Measurements from ENCODE around the gene DDC. TPM values are rescaled to one million over a fixed set of nuclear protein-coding genes. Genes with fewer than 3 reads are reported as not detected.
"Not testable (repeated sequence)": the region's sequence is repeated elsewhere in the genome, so short reads cannot be mapped to it uniquely, and the experiment has no call there.

The DDC gene
- total RNA-seq, 1 donor from 2014 or later: 1.4 TPM

DNA sequence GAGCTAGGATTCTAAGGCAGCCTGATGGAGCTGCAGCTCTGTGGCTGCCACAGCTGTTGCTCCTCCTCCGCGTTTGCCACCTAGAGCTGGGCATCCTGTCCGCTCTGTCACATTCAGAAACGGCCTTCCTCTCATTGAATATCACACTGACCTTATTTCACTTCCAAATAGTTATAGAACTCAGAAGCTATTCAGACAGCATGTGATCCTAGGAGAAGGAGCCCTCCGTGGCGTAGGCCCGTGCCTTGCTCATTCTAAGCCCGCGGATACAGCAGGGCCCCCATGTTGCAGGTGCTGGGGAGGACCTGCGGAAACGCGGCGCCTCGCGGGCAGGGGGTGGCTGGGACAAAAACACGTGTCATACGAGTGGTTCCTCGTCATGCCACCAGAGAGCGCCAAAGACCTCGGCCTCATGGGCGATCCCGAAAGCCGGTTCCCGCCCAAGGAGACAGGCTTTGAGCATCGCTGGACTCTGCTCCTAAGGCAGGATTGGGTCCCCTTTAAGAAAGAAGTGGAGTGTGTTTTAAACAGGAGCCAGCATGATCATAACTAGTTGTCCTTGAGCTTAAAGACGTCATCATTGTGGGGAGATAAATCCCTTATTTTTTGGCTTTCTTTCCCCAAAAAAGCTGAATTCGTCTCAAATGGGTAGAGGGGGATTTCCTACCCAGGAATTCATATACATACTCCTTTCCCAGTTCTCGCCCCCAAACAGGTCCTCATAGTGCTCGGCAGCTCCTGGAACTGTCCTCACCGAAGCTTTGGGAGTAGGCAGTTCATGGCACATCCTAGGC is 97.2 kb downstream of the DDC start:
- H3K4me3 ChIP-seq (ENCODE audit: low read depth, low read length): peak overlapping the region; percentile 18
- no peak for DNase-seq (ENCODE audit: low read depth)
- TF ChIP-seq, protein P1, sequence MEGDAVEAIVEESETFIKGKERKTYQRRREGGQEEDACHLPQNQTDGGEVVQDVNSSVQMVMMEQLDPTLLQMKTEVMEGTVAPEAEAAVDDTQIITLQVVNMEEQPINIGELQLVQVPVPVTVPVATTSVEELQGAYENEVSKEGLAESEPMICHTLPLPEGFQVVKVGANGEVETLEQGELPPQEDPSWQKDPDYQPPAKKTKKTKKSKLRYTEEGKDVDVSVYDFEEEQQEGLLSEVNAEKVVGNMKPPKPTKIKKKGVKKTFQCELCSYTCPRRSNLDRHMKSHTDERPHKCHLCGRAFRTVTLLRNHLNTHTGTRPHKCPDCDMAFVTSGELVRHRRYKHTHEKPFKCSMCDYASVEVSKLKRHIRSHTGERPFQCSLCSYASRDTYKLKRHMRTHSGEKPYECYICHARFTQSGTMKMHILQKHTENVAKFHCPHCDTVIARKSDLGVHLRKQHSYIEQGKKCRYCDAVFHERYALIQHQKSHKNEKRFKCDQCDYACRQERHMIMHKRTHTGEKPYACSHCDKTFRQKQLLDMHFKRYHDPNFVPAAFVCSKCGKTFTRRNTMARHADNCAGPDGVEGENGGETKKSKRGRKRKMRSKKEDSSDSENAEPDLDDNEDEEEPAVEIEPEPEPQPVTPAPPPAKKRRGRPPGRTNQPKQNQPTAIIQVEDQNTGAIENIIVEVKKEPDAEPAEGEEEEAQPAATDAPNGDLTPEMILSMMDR (conservative IDR thresholded peaks at IDR 0.05; ENCODE audit: low read depth, low read length): peak; percentile 87

DNA sequence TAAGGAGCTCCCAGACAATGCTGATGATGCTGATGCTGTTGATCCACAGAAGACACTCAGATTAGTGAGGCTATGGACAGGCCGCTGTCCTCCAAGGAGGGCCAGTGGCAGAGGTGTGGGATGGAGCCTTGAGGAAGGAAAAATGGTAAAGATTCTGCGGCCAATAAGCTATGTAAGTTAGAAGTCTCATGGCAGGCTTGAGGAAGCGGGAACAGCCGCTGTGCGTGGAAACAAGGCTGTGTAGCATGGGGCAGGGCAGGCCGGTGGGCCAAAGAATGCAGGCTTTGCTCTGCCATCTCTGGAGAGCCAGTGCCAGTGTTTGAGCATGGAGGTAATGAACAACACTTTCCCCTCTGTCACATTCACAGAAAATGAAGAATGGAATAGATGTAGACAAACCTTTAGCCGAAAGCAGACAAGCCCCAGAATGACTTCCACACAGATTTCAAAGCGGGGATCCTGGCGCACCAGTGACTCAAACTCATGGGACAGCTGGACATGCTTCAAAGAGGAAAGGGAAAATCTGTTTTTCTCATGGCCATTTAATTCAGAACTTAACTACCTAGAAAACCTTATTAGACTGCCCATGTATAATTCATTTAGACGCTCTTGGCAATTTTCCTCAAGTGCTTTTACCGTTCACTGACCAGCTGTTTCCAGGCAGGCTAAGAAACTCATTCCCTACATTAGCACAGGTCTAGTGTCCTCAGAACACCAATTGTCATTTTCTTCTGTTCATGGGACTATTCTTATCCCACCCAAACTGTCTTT is 98.2 kb downstream of the DDC start:
- TF ChIP-seq, protein P1 (conservative IDR thresholded peaks at IDR 0.05; ENCODE audit: low read depth, low read length): no peak
- H3K4me3 ChIP-seq (ENCODE audit: low read depth, low read length): no peak overlapping the region
- no peak for DNase-seq (ENCODE audit: low read depth)

DNA sequence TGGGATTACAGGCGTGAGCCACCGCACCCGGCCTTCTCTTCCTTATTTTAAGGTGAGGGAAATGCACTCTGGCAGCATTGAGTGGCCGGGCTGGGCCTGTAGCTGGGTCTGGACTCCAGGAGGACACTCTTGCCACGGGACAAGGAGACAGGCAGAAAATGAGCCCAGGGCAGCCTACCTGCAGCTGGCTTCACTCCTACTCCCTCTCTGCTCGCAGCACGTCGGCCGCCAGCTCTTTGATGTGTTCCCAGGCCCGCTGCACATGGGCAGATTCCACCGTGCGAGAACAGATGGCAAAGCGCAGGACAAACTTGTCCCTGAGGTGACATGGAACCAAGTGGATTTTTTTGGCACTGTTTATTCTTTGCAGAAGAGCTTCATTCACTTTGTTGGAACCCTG is 102.2 kb downstream of the DDC start:
- H3K4me3 ChIP-seq (ENCODE audit: low read depth, low read length): no peak overlapping the region
- no peak for DNase-seq (ENCODE audit: low read depth)
- TF ChIP-seq, protein P1 (conservative IDR thresholded peaks at IDR 0.05; ENCODE audit: low read depth, low read length): no peak

DNA sequence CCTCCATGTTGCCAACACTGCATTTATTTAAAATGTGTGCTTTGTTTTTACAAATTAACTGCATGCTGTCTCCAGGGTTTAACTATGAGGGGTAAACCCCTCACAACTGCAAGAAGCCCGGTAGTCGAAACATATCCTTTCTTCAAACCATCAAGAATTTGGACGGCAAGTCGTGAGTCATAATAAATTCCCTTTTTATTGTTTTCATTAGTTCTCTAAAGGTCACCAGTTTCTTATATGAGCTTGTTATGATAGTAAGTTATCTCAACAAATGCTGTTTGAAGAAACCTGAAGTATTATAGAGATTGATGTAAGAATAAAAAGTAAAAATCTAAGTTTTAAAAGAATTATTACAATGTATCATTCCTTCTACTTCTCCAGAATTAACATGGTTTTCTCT is 102.8 kb downstream of the DDC start:
- TF ChIP-seq, protein P1 (conservative IDR thresholded peaks at IDR 0.05; ENCODE audit: low read depth, low read length): no peak
- no peak for DNase-seq (ENCODE audit: low read depth)
- no peak overlapping the region for H3K4me3 ChIP-seq (ENCODE audit: low read depth, low read length)

DNA sequence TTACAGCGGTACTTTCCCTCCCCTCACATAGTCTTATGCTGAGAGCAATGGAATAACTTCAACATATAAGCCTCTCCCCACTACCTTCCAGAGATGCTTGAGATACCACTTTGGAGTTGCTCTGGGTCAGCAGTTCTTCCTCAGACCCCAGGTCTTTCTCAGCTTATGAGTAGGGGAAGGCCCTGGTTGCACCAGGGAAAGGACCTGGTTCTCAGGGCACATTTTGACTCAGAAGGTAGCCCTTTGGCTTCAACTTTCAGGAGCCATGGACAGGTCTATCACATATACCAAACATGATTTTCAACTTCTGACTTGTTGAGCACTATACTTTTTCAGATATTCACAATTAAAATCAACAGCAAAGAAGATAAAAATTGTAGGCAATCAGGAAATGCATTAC is 103.5 kb downstream of the DDC start:
- TF ChIP-seq, protein P1 (conservative IDR thresholded peaks at IDR 0.05; ENCODE audit: low read depth, low read length): no peak
- DNase-seq (ENCODE audit: low read depth): no peak
- no peak overlapping the region for H3K4me3 ChIP-seq (ENCODE audit: low read depth, low read length)

DNA sequence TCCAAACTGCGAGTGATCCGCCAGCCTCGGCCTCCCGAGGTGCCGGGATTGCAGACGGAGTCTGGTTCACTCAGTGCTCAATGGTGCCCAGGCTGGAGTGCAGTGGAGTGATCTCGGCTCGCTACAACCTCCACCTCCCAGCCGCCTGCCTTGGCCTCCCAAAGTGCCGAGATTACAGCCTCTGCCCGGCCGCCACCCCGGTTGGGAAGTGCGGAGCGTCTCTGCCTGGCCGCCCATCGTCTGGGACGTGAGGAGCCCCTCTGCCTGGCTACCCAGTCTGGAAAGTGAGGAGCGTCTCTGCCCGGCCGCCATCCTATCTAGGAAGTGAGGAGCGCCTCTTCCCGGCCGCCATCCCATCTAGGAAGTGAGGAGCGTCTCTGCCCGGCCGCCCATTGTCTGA is 106.0 kb downstream of the DDC start:
- DNase-seq (ENCODE audit: low read depth); H3K4me3 ChIP-seq (ENCODE audit: low read depth, low read length): not testable (repeated sequence)

DNA sequence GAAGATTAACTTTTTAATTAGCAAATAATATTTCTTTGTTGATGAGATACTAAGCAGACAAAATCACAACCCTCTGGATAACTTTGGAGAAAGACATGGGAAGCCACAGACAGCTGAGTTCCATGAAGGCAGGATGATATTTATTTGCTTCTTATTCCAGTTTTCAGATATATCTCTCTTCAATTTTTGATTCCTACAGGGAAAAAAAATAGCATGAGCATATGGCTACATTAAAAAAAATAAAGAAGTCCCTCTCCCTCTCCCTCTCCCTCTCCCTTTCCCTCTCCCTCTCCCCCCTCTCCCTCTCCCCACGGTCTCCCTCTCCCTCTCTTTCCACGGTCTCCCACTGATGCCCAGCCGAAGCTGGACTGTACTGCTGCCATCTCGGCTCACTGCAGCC is 106.6 kb downstream of the DDC start:
- DNase-seq (ENCODE audit: low read depth); H3K4me3 ChIP-seq (ENCODE audit: low read depth, low read length): not testable (repeated sequence)

Data from epithelial cell of proximal tubule (primary cell).